CD4-positive, alpha-beta T cell treated with Interleukin-4 for 4 hours (primary cell): ENCODE measurements around the gene TTC9B.

Experiments
- DNase-seq: peaks from one replicate; pipeline ENCODE4 v3.0.0-alpha.2; 2020

The TTC9B gene

GRCh38 chr19:40247735-40248262, 29.6 kb upstream of the TTC9B start:
- DNase-seq = no peak

GRCh38 chr19:40247178-40247577, 29.0 kb upstream of the TTC9B start:
- DNase-seq = no peak

- no peak for DNase-seq
These were observed 28.3 kb upstream of the TTC9B start for GRCh38 chr19:40246292-40247073.

GRCh38 chr19:40245506-40246128, 27.4 kb upstream of the TTC9B start:
- DNase-seq = no peak

- DNase-seq = no peak
These were observed 26.6 kb upstream of the TTC9B start for GRCh38 chr19:40244579-40245317.

GRCh38 chr19:40243181-40243580, 25.0 kb upstream of the TTC9B start:
- DNase-seq = no peak

- DNase-seq = no peak
These were observed 24.3 kb upstream of the TTC9B start for GRCh38 chr19:40242480-40242879.

GRCh38 chr19:40241809-40242384, 23.7 kb upstream of the TTC9B start:
- DNase-seq = no peak

- no peak for DNase-seq
These were observed 23.1 kb upstream of the TTC9B start for GRCh38 chr19:40241125-40241808.

- no peak for DNase-seq
These were observed 22.1 kb upstream of the TTC9B start for GRCh38 chr19:40240332-40240731.

- DNase-seq = no peak
These were observed 21.4 kb upstream of the TTC9B start for GRCh38 chr19:40239415-40240226.

GRCh38 chr19:40238775-40239174, 20.6 kb upstream of the TTC9B start:
- no peak for DNase-seq

- DNase-seq = no peak
These were observed 19.6 kb upstream of the TTC9B start for GRCh38 chr19:40237791-40238190.

GRCh38 chr19:40236366-40236765, 18.2 kb upstream of the TTC9B start:
- DNase-seq = no peak

- DNase-seq = no peak
These were observed 17.8 kb upstream of the TTC9B start for GRCh38 chr19:40236026-40236355.

- no peak for DNase-seq
These were observed 17.2 kb upstream of the TTC9B start for GRCh38 chr19:40235238-40236025.

- DNase-seq = no peak
These were observed 16.4 kb upstream of the TTC9B start for GRCh38 chr19:40234429-40235237.

- DNase-seq = no peak
These were observed 15.7 kb upstream of the TTC9B start for GRCh38 chr19:40233811-40234389.

GRCh38 chr19:40232949-40233810, 15.0 kb upstream of the TTC9B start:
- no peak for DNase-seq
